Upper lobe of left lung (tissue), 4 donors: ENCODE measurements around the gene RGS11.

Experiments used
- POLR2AphosphoS5 ChIP-seq, 2 donors: sonication (generic); formaldehyde crosslinking; IDR thresholded peaks; one replicate each; pipeline ENCODE4 v1.5.1; 2017; ENCODE audit warnings: antibody characterized with exemption in 2 of 2
- TF ChIP-seq, protein P1 (sequence below), 6 experiments: fragments of 450-650 bp in 4 of 6; fragments of 200-600 bp in 2 of 6; sonication (generic) in 2 of 6; IDR thresholded peaks; one replicate each; pipeline ENCODE4 v1.5.1; 2016 to 2019; ENCODE audit warnings: antibody characterized with exemption in 6 of 6

DNA sequence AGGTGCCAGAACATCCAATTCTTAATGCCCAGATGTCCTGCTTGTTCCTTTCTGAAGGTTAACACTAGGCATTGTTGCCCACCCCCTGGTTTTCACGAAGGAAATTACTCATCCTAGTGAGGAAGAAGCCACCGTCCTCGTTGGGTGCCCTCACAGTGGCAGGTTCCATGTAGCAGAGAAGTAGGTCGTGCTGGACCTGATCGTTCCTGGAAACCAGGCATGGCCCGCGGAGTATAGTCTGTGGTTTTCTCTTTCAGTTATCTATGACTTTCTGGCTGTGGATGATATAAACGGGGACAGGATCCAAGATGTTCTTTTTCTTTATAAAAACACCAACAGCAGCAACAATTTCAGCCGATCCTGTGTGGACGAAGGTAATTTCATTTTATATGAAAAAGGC, 16.5 kb downstream of the RGS11 start:
- TF ChIP-seq, protein P1, sequence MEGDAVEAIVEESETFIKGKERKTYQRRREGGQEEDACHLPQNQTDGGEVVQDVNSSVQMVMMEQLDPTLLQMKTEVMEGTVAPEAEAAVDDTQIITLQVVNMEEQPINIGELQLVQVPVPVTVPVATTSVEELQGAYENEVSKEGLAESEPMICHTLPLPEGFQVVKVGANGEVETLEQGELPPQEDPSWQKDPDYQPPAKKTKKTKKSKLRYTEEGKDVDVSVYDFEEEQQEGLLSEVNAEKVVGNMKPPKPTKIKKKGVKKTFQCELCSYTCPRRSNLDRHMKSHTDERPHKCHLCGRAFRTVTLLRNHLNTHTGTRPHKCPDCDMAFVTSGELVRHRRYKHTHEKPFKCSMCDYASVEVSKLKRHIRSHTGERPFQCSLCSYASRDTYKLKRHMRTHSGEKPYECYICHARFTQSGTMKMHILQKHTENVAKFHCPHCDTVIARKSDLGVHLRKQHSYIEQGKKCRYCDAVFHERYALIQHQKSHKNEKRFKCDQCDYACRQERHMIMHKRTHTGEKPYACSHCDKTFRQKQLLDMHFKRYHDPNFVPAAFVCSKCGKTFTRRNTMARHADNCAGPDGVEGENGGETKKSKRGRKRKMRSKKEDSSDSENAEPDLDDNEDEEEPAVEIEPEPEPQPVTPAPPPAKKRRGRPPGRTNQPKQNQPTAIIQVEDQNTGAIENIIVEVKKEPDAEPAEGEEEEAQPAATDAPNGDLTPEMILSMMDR (IDR thresholded peaks at IDR 0.05) = no peak
- TF ChIP-seq POLR2AphosphoS5 (IDR thresholded peaks at IDR 0.05) = no peak
